Measurements from ENCODE around the gene ASCL5. TPM values are rescaled to one million over a fixed set of nuclear protein-coding genes. Genes with fewer than 3 reads are reported as not detected.
A peak's percentile ranks its signal among the peaks of the same experiment; 100 is the strongest.

ASCL5 gene
- total and polyA plus RNA-seq, 4 donors, result 0.01 to 0.25 (median 0.14) TPM; not detected in 1

- Histone ChIP-seq H3K9ac (ENCODE audit: insufficient read depth in 1 of 2, low read length in 2 of 2) (no peak overlapping the region), H3K9me3 (ENCODE audit: control insufficient read depth in 4 of 4, insufficient read depth in 3 of 4, low read length in 3 of 4) (no peaks in the 10 kb centered on the region), H3K27ac (ENCODE audit: low read depth in 1 of 2, low read length in 1 of 2) (no peak overlapping the region), H3K36me3 (ENCODE audit: control insufficient read depth in 4 of 4, insufficient read depth in 4 of 4, low read length in 4 of 4) (no peaks in the 10 kb centered on the region), H3K27me3 (ENCODE audit: control insufficient read depth in 3 of 3, insufficient read depth in 3 of 3, low read length in 2 of 3) (no peaks in the 10 kb centered on the region), H3K4me3 (no peak overlapping the region), H3K4me1 (ENCODE audit: control insufficient read depth in 5 of 5, insufficient read depth in 5 of 5, low read length in 5 of 5) (peaks cover 0 to 11% (median 0%) of the 10 kb centered on the region in 5 donors)
- no peak for TF ChIP-seq CTCF (IDR thresholded peaks at IDR 0.05; ENCODE audit: control extremely low read depth, extremely low read depth)
- no peak for ATAC-seq (ENCODE audit: insufficient read depth, low FRiP score)
- DNase-seq, result no peak
- WGBS, 2 donors, result 96% methylated on average over 25 of the region's 25 CpGs
These were observed 11.5 kb downstream of the ASCL5 start for GRCh38 chr1:201115390-201115937.

- Histone ChIP-seq H3K4me3 (peak overlapping the region; percentile 40), H3K4me1 (ENCODE audit: control insufficient read depth in 5 of 5, insufficient read depth in 5 of 5, low read length in 5 of 5) (peaks cover 0 to 7% (median 0%) of the 10 kb centered on the region in 5 donors), H3K27me3 (ENCODE audit: control insufficient read depth in 3 of 3, insufficient read depth in 3 of 3, low read length in 2 of 3) (no peaks in the 10 kb centered on the region), H3K9ac (ENCODE audit: insufficient read depth in 1 of 2, low read length in 2 of 2) (peak overlapping the region; percentile 7 to 28), H3K36me3 (ENCODE audit: control insufficient read depth in 4 of 4, insufficient read depth in 4 of 4, low read length in 4 of 4) (no peaks in the 10 kb centered on the region), H3K27ac (ENCODE audit: low read depth in 1 of 2, low read length in 1 of 2) (peak overlapping the region in 1 of 2 donors; percentile 9), H3K9me3 (ENCODE audit: control insufficient read depth in 4 of 4, insufficient read depth in 3 of 4, low read length in 3 of 4) (no peaks in the 10 kb centered on the region)
- DNase-seq (peak in 2 of 3 donors; percentile 95 to 97), ATAC-seq (ENCODE audit: insufficient read depth, low FRiP score) (peak; percentile 95)
- 2 to 5% methylated on average over 82 to 88 of the region's 88 CpGs for WGBS, 2 donors
- TF ChIP-seq CTCF (IDR thresholded peaks at IDR 0.05; ENCODE audit: control extremely low read depth, extremely low read depth), result peak; percentile 58
These were observed 12.5 kb downstream of the ASCL5 start for GRCh38 chr1:201114245-201115131.

GRCh38 chr1:201113451-201114244 is 13.3 kb downstream of the ASCL5 start:
- Histone ChIP-seq H3K27ac (ENCODE audit: low read depth in 1 of 2, low read length in 1 of 2) (no peak overlapping the region), H3K9me3 (ENCODE audit: control insufficient read depth in 4 of 4, insufficient read depth in 3 of 4, low read length in 3 of 4) (no peaks in the 10 kb centered on the region), H3K4me1 (ENCODE audit: control insufficient read depth in 5 of 5, insufficient read depth in 5 of 5, low read length in 5 of 5) (peaks cover 0 to 7% (median 0%) of the 10 kb centered on the region in 5 donors), H3K4me3 (no peak overlapping the region), H3K9ac (ENCODE audit: insufficient read depth in 1 of 2, low read length in 2 of 2) (no peak overlapping the region), H3K27me3 (ENCODE audit: control insufficient read depth in 3 of 3, insufficient read depth in 3 of 3, low read length in 2 of 3) (no peaks in the 10 kb centered on the region), H3K36me3 (ENCODE audit: control insufficient read depth in 4 of 4, insufficient read depth in 4 of 4, low read length in 4 of 4) (no peaks in the 10 kb centered on the region)
- TF ChIP-seq CTCF (IDR thresholded peaks at IDR 0.05; ENCODE audit: control extremely low read depth, extremely low read depth), result no peak
- no peak for ATAC-seq (ENCODE audit: insufficient read depth, low FRiP score)
- whole genome bisulfite sequencing, 2 donors, result 36 to 37% methylated on average over 17 of the region's 17 CpGs
- peak in 1 of 3 donors; percentile 95 for DNase-seq

Data from lung (tissue), 12 donors.